CD4-positive, CD25-positive, alpha-beta regulatory T cell (primary cell): ENCODE results near the gene ACSF2. TPM values are rescaled to one million over a fixed set of nuclear protein-coding genes. Genes with fewer than 3 reads are reported as not detected.

Experiments
- ATAC-seq, 2 donors: fragments of 150-1000 bp; cut with Tn5 transposase; one replicate each; pipeline ENCODE4 v1.10.0; 2021; ENCODE audit warnings: low read depth in 2 of 2, moderate number of reproducible peaks in 2 of 2, moderate library complexity in 1 of 2
- DNase-seq, 3 donors: peaks; one replicate each; pipeline versions ENCODE4 v3.0.0 to v3.0.0-alpha.2; 2012 to 2022; ENCODE audit warnings: mixed read lengths in 1 of 3
- H3K27ac ChIP-seq: one replicate; pipeline ENCODE4 v1.7.0; 2013; ENCODE audit warnings: mild to moderate bottlenecking, low read length; ENCODE audit not compliant: insufficient read depth, poor library complexity, severe bottlenecking
- H3K27me3 ChIP-seq: one replicate; pipeline ENCODE4 v1.7.0; 2013; ENCODE audit warnings: low read length; ENCODE audit not compliant: control insufficient read depth, insufficient read depth
- H3K36me3 ChIP-seq: one replicate; pipeline ENCODE4 v1.7.0; 2013; ENCODE audit warnings: mild to moderate bottlenecking, low read length, moderate library complexity; ENCODE audit not compliant: control insufficient read depth, insufficient read depth
- H3K4me1 ChIP-seq: 2 replicates; pipeline ENCODE4 v1.7.0; 2013; ENCODE audit warnings: mild to moderate bottlenecking, low read length; ENCODE audit not compliant: insufficient read depth, control insufficient read depth, poor library complexity, severe bottlenecking
- H3K4me3 ChIP-seq: one replicate; pipeline ENCODE4 v1.7.0; 2013; ENCODE audit warnings: low read depth, mild to moderate bottlenecking, low read length, moderate library complexity
- H3K9me3 ChIP-seq, 2 experiments: 1 replicate in 1 of 2; 2 replicates in 1 of 2; pipeline ENCODE4 v1.7.0; 2013; ENCODE audit warnings: low read length in 2 of 2, mild to moderate bottlenecking in 1 of 2, moderate library complexity in 1 of 2; ENCODE audit not compliant: control insufficient read depth in 2 of 2
- H3K27ac Mint-ChIP-seq, 3 donors: one replicate each; pipeline ENCODE4 v1.8.0; 2020 to 2022; ENCODE audit warnings: mild to moderate bottlenecking in 3 of 3, mixed read lengths in 3 of 3, moderate library complexity in 2 of 3
- H3K27me3 Mint-ChIP-seq: one replicate; pipeline ENCODE4 v1.8.0; 2022; ENCODE audit warnings: mild to moderate bottlenecking, mixed read lengths
- H3K36me3 Mint-ChIP-seq: one replicate; pipeline ENCODE4 v1.8.0; 2020; ENCODE audit warnings: mixed read lengths
- H3K4me1 Mint-ChIP-seq, 4 donors: one replicate each; pipeline ENCODE4 v1.8.0; 2020 to 2022; ENCODE audit warnings: mixed read lengths in 4 of 4, mild to moderate bottlenecking in 1 of 4
- H3K4me3 Mint-ChIP-seq, 4 donors: one replicate each; pipeline ENCODE4 v1.8.0; 2020 to 2022; ENCODE audit warnings: mild to moderate bottlenecking in 4 of 4, mixed read lengths in 4 of 4, moderate library complexity in 3 of 4
- H3K9me3 Mint-ChIP-seq, 7 donors: one replicate each; pipeline ENCODE4 v1.8.0; 2020 to 2022; ENCODE audit warnings: mixed read lengths in 7 of 7, mild to moderate bottlenecking in 3 of 7, moderate library complexity in 2 of 7
- polyA plus RNA-seq, 4 donors: library from polyadenylated mRNA; unstranded; fragments of 300-500 nt; fragmentation: Illumina TruSeq; gene quantifications; one replicate each; pipeline ENCODE4 v1.2.3, GENCODE V29; 2021
- total RNA-seq: library from RNA; stranded (reverse); gene quantifications from one replicate; pipeline ENCODE4 v1.2.3, GENCODE V29; 2022

Gene ACSF2
- total and polyA plus RNA-seq, 5 donors from 2014 or later = 2.7 to 22.2 (median 4.0) TPM

- H3K4me1 ChIP-seq = no peaks in the 10 kb centered on the region
These were observed 97.2 kb downstream of the ACSF2 start for GRCh38 chr17:50523208-50523607.

More at GRCh38 chr17:50523208-50523607, 97.2 kb downstream of the ACSF2 start:
- Histone ChIP-seq H3K27ac (no peak overlapping the region), H3K9me3 (no peaks in the 10 kb centered on the region), H3K27me3 (no peaks in the 10 kb centered on the region), H3K4me3 (no peak overlapping the region), H3K36me3 (no peaks in the 10 kb centered on the region)
- Mint-ChIP-seq H3K36me3 (no peaks in the 10 kb centered on the region), H3K4me1 (no peaks in the 10 kb centered on the region), H3K4me3 (no peak overlapping the region), H3K27ac (peak overlapping the region in 1 of 3 donors; percentile 36), H3K9me3 (no peaks in the 10 kb centered on the region), H3K27me3 (no peaks in the 10 kb centered on the region)
- DNase-seq (no peak), ATAC-seq (no peak)

Other genes starting within 250 kb of the ACSF2 start
- gene COL1A1, start 224.6 kb upstream of the ACSF2 start, total RNA-seq = 26.2 TPM
- gene COL1A1, start 224.6 kb upstream of the ACSF2 start, polyA plus RNA-seq = not detected
- not detected for gene TMEM92, start 151.8 kb upstream of the ACSF2 start, total RNA-seq
- not detected for gene TMEM92, start 151.8 kb upstream of the ACSF2 start, polyA plus RNA-seq
- gene XYLT2, start 80.1 kb upstream of the ACSF2 start, total RNA-seq = 15.5 TPM
- gene XYLT2, start 80.1 kb upstream of the ACSF2 start, polyA plus RNA-seq = 10 to 100 TPM in 2 of 4 donors, 1 to 10 TPM in 2; 6.2 to 15.9 (median 11.3) TPM
- gene MRPL27, start 53.0 kb upstream of the ACSF2 start, total RNA-seq = 33.5 TPM
- gene MRPL27, start 53.0 kb upstream of the ACSF2 start, polyA plus RNA-seq = 10 to 100 TPM; 61.6 to 86.7 (median 80.2) TPM
- 0.81 TPM for gene EME1, start 53.0 kb upstream of the ACSF2 start, total RNA-seq
- gene EME1, start 53.0 kb upstream of the ACSF2 start, polyA plus RNA-seq = 1 to 10 TPM in 1 of 4 donors, under 1 TPM in 2, not detected in 1; 0.49 to 1.5 (median 0.59) TPM
- gene LRRC59, start 28.7 kb upstream of the ACSF2 start, total RNA-seq = 49.9 TPM
- gene LRRC59, start 28.7 kb upstream of the ACSF2 start, polyA plus RNA-seq = 10 to 100 TPM; 17.2 to 24.0 (median 20.5) TPM
- gene CHAD, start 42.7 kb downstream of the ACSF2 start, total RNA-seq = not detected
- gene CHAD, start 42.7 kb downstream of the ACSF2 start, polyA plus RNA-seq = not detected
- 45.3 TPM for gene RSAD1, start 52.6 kb downstream of the ACSF2 start, total RNA-seq
- 10 to 100 TPM; 43.3 to 53.4 (median 46.1) TPM for gene RSAD1, start 52.6 kb downstream of the ACSF2 start, polyA plus RNA-seq
- gene MYCBPAP, start 82.2 kb downstream of the ACSF2 start, total RNA-seq = 5.7 TPM
- 1 to 10 TPM in 2 of 4 donors, under 1 TPM in 2; 0.50 to 1.6 (median 0.89) TPM for gene MYCBPAP, start 82.2 kb downstream of the ACSF2 start, polyA plus RNA-seq
- not detected for gene EPN3, start 106.5 kb downstream of the ACSF2 start, total RNA-seq
- not detected for gene EPN3, start 106.5 kb downstream of the ACSF2 start, polyA plus RNA-seq
- 26.8 TPM for gene SPATA20, start 121.0 kb downstream of the ACSF2 start, total RNA-seq
- 10 to 100 TPM in 1 of 4 donors, 1 to 10 TPM in 3; 5.8 to 10.3 (median 6.5) TPM for gene SPATA20, start 121.0 kb downstream of the ACSF2 start, polyA plus RNA-seq
- 0.05 TPM for gene CACNA1G, start 134.5 kb downstream of the ACSF2 start, total RNA-seq
- not detected for gene CACNA1G, start 134.5 kb downstream of the ACSF2 start, polyA plus RNA-seq
- gene ABCC3, start 208.7 kb downstream of the ACSF2 start, total RNA-seq = 3.3 TPM
- gene ABCC3, start 208.7 kb downstream of the ACSF2 start, polyA plus RNA-seq = under 1 TPM in 1 of 4 donors, not detected in 3; 0.02 TPM